HG03103 (cell line): Measurements from ENCODE around the gene CACNB3.
A peak's percentile ranks its signal among the peaks of the same experiment; 100 is the strongest.
"Not testable (repeated sequence)": the region's sequence is repeated elsewhere in the genome, so short reads cannot be mapped to it uniquely, and the experiment has no call there.

Experiments used
- ATAC-seq: cut with Tn5 transposase; IDR thresholded peaks from one replicate; pipeline ENCODE4 v1.9.1; 2021; ENCODE audit warnings: low read depth; ENCODE audit not compliant: unreplicated experiment

CACNB3 gene

DNA sequence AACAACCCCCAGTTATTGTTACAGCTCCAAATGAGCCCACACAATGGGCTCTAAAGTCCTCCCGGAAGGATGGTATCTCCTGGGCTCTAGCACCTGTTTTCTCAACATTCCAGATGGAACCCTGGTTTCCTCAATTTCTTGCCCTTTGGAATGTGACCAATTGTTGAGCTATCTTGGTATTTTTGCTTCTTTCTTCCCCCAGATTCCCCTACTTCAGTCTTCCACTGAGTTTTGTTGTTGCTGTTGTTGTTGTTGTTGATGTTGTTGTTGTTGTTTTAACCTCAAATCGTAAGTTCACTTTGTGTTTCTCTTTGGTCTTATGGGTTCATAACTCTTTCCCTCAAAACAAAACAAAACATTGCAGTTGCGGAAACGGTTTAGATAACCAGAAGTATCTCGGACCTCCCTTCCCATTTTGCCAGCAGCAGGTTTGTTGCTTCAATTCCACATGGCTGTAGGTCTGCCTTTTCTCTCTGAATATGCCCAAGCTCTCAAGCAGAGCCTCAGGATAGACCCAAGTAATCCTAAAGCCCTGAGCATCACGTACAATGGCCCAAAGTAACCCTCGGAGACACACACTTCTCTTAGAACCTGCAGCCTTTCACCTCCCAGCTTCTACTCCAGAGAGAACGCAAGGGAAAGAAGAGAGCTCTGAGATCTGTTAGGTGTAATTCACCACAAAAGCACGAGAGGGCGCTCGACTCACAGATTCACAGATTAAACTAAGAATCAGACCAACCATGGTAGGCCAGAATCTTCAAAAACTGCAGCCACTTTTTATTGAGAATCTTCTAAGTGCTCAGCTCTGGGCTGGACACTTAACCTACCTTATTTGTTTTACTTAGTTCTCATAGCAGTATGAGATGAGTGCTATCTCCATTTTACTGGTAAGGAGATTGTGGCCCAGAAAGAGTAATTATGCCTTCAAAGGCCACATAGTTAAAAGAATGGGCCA is 34.7 kb downstream of the CACNB3 start:
- ATAC-seq, result peak; percentile 38

DNA sequence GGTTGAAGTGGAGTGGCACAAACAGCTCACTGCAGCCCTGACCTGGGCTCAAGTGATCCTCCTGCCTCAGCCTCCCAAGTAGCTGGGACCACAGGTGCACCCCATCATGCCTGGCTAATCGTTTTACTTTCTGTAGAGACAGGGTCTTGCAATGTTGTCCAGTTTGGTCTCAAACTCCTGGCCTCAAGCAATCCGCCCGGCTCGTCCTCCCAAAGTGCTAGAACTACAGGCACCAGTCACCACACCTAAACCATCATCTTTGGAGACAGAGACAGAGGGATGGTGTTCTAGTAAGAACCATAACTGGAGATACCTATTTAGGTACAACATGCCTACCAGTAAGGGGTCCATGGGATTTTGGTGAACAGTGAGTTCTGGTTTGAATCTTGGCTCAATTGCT is 36.2 kb downstream of the CACNB3 start:
- ATAC-seq, result no peak

DNA sequence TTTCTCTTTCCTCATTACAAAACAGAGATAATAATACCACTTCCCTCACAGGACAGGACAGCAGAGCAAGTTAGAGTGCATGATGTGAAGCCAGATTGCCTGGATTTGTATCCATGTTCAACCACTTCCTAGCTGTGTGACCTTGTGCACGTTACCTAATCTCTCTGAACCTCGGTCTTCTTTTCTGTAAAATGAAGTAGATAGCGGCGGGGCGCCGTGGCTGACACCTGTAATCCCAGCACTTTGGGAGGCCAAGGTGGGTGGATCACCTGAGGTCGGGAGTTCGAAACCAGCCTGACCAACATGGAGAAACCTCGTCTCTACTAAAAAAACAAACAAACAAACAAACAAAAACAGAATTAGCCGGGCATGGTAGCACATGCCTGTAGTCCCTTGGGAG is 36.6 kb downstream of the CACNB3 start:
- not testable (repeated sequence) for ATAC-seq

DNA sequence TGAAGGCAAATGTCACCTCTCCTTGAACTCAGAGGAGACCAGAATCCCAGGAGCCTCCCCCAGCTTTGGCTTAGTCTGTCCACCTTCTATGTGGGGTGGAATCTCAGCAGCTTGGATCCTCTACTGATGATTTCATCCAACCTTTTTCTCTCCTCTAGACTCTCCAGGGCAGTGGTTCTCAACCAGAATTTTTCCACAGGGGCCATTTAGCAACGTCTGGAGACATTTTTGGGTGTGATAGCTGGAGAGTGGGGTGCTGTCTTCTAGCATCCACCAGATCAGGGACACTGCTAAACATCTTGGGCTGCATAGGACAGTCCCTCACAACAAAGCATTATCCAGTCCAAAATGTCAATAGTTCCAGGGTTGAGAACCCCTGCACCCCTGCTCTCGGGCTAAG is 38.1 kb downstream of the CACNB3 start:
- ATAC-seq, result no peak

DNA sequence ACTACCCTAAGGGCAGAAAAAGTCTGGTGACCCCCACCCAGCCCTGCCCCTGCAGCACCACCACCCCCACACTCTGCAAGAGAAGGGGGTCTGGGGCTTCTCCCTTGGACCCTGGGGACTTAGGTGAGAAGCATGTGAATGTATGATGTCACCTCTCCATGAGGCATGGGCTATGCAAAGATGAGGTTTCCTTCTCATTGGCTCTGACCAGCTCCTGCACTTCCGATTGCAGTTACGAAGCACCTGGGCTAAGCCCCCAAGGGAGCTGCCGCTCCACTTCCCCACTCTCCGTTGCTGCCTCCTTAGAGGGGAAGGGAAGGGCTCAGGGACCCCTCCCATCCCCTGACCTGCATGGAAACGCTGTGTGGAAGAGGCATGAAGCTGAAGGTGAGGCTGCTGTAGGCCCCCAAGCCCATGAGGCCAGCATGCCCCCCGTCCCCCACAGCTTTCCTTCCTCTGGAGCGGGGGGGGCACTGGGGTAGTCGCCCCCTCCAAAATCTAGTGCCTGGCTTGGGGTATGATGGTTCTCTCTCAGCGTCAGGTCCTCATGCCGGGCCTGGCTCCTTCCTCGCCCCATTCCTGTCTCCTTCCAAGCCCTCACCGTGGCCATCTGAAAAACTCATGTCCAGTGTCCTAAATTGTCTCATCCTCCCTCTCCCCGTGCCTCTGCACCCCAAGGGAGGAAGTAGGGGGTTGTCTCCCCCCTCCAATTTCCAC is 39.1 kb downstream of the CACNB3 start:
- ATAC-seq, result no peak

DNA sequence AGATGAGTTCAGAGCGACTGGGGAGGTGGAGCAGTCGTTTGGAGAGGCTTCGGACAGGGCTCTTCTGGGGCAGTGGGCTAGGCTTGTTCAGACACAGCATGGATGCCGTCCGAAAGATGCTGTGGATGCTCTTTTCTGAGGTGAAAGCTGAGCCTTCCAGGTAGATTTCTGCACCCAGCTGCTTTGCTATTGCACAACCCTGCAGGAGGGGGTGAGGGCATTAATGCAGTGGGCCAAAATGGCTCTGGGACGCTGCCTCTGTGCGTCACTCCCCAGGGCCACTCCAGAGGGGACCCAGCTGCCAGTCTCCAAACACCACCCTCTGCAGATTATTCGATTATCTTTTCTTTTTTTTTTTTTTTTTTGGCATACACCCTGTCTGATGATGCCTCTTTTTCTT is 39.7 kb downstream of the CACNB3 start:
- ATAC-seq, result no peak

DNA sequence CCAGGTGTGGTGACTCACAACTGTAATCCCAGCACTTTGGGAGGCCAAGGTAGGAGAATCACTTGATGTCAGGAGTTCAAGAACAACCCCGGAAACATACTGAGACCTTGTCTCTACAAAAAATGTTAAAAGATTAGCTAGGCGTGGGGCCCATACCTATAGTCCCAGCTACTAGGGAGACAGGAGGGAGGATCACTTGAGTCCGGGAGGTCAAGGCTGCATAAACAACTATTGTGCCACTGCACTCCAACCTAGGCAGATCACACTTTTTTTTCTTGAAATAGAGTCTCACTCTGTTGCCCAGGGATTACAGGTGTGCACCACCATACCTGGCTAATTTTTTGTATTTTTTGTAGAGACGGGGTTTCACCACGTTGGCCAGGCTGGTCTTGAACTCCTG is 41.3 kb downstream of the CACNB3 start:
- no peak for ATAC-seq

DNA sequence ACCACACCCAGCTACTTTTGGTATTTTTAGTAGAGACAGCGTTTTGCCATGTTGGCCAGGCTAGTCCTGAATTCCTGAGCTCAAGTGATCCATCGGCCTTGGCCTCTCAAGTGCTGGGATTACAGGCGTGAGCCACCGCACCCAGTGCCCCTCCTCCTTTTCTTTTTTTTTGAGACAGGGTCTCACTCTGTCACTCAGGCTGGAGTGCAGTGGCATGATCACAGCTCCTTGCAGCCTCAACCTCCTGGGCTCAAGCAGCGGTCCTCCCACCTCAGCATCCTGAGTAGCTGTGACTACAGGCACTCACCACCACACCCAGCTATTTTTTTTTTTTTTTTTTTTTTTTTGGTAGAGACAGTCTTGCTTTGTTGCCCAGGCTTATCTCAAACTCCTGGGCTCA is 41.9 kb downstream of the CACNB3 start:
- not testable (repeated sequence) for ATAC-seq

DNA sequence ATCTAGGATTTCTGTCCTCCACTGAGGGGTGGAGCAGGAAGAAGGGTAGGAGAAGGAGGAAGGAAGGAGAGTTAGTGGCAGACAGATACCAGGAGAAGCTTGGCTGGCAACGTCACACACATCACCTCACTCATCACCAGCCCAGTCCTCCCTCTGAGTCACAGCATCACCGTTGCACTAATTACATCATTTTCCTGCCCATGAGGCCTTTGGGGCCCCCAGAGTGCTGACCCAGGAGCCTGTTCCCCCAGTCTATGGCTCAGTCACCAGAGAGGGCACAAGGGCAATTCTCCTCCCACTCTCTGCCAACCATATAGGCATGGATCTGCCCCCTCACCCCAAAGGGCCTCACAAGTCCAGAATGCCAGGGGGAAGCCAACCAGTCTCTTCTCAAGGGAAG is 42.8 kb downstream of the CACNB3 start:
- no peak for ATAC-seq

DNA sequence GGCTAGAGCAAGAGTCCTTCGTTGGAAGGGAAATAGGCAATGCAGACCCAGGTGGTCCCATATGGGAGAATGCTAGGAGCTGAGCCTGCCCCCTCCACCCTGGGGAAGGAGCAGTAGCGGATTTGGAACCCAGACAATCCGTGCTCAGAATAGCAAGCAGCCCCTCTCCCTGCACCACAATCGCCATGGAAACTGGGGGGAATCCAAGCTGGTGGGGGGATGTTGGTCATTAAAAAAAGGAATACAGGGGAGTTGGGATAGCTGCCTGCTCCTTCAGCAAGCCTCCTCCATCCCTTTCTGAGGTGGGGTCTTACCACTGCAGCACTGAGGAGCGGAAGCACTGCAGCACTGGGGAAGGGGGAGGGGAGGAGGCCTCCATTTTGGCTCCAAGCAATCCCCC is 44.5 kb downstream of the CACNB3 start:
- ATAC-seq, result no peak

DNA sequence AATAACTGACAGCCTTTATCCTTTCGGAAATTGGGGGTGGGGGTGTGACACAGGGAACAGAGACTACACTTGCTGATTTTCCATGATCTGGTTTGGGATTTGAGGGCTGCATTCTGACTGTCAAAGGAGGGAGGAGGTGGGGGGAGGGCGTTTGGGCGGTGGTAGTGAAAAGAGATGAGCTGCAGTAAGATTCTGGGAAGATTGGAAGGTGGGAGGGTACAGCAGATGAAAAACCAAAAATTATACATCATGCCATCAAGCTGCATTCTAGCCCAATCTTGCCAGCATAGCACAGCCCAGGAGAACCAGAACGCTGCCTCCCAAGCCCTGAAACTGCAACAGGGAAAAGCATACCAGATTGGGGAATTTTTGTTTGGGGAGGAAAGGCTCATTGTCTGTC is 45.0 kb downstream of the CACNB3 start:
- ATAC-seq, result no peak

DNA sequence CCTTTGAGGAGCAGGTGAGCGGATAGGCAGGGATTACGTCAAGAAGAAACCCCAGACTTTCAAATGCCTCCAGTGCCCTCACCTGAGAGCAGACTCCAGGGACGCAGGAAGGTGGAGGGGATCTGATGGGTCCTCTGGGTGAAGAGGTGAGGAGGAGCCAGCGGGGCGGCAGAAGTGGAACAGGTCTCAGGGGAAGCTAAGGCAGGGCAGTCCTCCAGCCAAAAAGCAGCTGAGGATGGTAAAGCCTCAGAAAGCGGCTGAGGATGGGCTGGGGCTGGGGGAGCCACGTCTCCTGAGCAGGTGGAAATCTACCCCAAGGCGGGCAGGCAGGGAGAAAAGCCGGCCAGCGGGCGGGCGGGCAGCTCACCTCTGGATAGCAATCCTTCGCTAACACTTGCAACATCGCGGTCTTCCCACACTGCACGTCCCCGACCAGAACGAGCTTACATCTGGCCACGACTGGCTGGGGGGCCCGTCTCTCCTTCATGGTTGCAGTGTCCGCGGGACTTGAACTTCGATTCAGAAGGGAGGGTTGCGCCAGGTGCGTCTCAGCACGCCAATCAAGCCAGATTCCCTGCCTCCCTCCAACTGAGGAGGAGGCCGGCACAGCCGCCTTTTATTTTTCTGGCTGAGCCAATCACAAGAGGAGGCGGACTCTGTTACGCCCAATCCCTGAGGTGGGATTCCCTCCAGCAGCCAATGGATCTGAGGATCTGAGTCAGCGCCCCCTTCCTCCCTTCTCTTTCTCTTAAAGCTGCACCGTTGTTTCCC is 47.2 kb downstream of the CACNB3 start, which contains the start of gene RND1:
RND1 (minus strand) TSS at position 590 of the 771 bp plus-strand sequence; CDS start at position 487, 103 bp downstream.
- ATAC-seq, result peak; percentile 67

DNA sequence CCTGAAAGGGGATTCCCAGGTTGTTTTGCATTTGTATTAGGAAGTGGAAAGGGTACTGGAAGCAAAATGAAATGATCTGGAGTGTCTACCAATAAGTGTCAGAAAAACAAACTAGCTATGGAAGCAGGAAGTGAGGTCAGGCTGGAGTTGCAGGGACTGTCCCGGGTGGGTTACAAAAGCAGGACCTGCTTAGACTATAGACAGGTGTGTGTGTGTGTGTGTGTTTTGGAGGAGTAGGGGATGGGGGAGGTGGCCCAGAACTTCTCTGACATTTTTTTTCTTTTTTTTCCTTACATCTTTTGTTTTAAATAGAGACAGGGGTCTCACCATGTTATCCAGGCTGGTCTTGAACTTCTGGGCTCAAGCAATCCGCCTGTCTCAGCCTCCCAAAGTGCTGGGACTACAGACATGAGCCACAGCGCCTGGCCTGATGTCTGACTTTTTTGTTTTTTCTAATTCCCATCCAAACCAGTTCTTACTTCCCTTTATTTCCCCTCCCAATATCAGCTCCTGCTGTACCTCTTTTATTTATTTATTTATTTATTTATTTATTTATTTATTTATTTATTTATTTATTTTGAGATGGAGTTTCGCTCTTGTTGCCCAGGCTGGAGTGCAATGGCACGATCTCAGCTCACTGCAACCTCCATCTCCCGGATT is 47.9 kb downstream of the CACNB3 start:
- peak; percentile 38 for ATAC-seq

DNA sequence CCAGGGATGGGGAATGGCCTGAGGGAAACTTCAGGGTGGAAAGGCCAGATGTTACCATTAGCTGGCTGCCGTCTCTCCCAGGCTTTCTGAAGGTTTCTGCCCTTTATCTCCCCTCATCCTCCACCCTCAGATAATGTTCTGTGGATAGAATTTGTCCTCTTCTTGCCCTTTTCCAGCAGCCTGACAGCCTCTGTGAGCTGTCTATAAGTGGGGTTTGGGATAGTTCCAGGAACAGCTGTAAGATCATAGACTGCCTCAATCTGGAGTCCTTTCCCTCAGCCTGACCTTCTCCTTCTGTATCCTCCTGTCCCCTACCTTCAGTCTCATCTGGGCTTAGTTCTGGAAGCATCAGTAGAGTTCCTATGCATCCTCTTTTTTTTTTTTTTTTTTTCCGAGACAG is 50.2 kb downstream of the CACNB3 start:
- no peak for ATAC-seq

DNA sequence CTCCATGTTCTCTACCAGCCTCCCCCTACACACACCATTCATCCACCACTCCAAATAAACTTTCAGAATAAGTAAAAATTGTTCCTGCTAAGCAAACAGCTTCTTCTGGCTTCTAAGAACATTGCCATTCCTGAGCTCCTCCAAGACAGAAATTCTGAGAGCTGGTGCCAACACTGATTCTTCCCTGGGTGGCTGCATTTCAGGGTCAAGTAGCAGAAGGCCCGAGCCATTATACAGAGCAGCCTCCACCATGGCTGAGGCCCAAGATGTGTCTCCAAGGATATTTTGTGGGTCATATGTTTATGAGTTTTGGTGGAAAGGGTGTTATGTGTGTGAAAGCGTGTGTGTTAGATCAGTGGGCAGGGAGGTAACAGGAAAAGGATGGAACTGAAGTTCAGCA is 50.9 kb downstream of the CACNB3 start:
- ATAC-seq, result no peak

DNA sequence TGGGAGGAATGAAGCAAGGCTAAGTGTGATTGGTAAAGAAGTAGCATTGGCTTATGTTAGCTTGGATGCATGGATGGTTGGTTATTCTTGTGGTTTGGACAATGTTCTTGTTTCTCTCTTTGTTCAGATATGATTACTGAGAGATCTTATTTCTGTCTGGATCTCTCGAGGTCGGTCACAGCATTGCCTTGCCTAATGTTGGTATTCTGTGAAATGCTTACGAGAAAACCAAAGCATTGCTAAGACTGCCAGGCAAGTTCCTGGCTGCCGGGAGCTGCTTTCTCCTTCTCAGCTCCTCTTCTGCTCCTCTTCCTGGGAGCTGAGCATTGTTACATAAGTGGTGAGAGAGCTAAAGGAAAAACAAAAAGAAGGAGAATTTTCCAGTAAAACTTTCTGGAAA is 54.8 kb downstream of the CACNB3 start:
- ATAC-seq, result no peak

DNA sequence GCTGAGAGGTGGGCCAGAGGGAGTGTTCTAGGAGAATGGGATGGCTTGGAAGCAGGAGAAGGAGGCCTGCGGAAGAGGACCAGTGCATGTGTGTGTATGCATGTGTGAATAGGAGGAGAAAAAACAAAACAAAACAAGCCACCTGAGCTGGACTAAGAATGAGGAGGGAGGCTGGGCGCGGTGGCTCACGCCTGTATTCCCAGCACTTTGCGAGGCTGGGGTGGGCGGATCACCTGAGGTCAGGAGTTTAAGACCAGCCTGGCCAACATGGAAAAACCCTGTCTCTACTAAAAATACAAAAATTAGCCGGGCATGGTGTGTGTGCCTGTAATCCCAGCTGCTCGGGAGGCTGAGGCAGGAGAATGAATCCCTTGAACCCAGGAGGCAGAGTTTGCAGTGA is 55.2 kb downstream of the CACNB3 start:
- ATAC-seq, result not testable (repeated sequence)

DNA sequence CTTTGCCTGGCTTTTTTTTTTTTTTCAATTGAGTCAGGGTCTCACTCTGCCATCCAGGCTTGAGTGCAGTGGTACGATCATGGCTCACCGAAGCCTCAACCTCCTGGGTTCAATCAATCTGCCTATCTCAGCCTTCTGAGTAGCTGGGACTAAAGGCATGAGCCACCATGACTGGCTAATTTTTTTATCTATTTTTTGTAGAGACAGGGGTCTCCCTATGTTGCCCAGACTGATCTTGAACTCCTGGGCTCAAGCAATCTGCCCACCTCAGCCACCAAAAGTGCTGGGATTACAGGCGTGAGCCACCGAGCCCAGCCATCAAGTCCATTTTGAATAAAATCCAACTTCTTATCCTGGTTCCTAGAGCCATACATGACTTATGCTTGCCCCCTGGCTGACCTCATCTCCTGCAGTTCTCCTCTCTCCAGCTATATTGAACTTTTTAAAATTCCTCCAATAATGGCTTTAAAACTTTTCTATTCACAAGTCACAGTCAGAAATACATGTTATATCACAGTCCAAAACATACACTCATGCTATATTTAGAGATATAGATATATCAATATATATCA is 57.7 kb downstream of the CACNB3 start:
- no peak for ATAC-seq
